ENCODE measurements around the gene TFAM.
"Not testable (repeated sequence)": the region's sequence is repeated elsewhere in the genome, so short reads cannot be mapped to it uniquely, and the experiment has no call there.

The TFAM gene

DNA sequence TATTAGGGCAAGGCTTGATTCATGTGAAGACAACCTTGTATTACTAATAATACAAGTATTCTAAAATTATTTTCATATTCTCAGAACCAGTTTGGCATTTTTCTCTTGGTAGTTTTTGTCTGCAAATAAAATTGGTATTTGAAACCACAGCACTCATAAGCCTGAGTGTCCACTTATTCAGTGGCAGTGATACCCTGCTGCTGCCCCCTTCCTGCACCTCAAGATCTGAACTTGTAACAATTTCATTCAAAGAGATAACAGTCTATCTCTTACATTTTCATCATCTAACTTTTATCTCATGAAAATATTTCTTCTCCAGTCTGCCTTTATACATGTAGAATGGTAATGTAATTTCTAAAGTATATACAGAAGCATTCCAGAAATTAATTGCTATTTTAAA lies 9.3 kb downstream of the TFAM start:
- Mint-ChIP-seq H3K9me3 (no peaks in the 10 kb centered on the region), H3K27me3 (ENCODE audit: low read depth) (no peaks in the 10 kb centered on the region), H3K27ac (no peak overlapping the region), H3K4me1 (ENCODE audit: low read depth) (peaks cover 9% of the 10 kb centered on the region), H3K36me3 (ENCODE audit: low read depth) (peaks cover 51% of the 10 kb centered on the region), H3K4me3 (no peak overlapping the region)
- DNase-seq (ENCODE audit: low spot score) = no peak

DNA sequence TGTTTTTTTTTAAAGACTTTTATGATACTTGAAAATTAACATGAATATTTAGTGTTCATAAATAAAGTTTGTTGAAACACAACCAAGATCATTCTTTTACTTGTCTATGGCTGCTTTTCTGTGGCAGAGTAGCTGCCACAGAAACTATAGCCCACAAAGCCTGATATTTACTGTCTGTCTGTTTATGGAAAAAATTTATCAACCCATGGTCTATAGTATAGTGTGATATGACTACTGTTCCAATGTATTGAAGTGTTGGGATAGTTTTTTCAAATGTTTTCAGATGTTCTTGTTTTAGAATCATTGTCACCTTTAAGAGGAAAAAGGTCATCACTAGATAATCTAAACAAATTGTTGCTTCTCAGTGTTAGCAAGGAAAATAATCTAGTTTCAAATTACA lies 10.8 kb downstream of the TFAM start:
- Mint-ChIP-seq H3K9me3 (no peaks in the 10 kb centered on the region), H3K27ac (no peak overlapping the region), H3K4me1 (ENCODE audit: low read depth) (peaks cover 5% of the 10 kb centered on the region), H3K36me3 (ENCODE audit: low read depth) (peaks cover 47% of the 10 kb centered on the region), H3K27me3 (ENCODE audit: low read depth) (no peaks in the 10 kb centered on the region), H3K4me3 (no peak overlapping the region)
- DNase-seq (ENCODE audit: low spot score) = no peak

DNA sequence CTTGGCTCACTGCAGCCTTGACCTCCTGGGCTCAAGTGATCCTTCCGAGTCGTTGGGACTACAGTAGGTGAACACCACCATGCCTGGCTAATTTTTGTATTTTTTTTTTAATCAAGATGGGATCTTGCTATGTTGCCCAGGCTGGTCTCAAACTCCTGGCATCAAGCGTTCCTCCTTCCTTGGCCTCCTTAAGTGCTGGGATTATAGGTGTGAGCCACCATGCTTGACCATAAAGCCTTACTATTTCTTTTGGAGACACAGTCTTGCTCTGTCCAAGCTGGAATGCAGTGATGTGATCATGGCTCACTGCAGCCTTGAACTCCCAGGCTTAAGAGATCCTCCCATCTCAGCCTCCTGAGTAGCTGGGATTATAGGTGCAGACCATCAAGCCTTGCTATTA lies 12.6 kb downstream of the TFAM start:
- peaks cover 33% of the 10 kb centered on the region for H3K36me3 Mint-ChIP-seq (ENCODE audit: low read depth)
- no peak overlapping the region for H3K4me3 Mint-ChIP-seq
- no peaks in the 10 kb centered on the region for H3K27me3 Mint-ChIP-seq (ENCODE audit: low read depth)
- H3K9me3 Mint-ChIP-seq = no peaks in the 10 kb centered on the region
- H3K4me1 Mint-ChIP-seq (ENCODE audit: low read depth) = no peaks in the 10 kb centered on the region
- H3K27ac Mint-ChIP-seq = no peak overlapping the region
- no peak for DNase-seq (ENCODE audit: low spot score)

- H3K36me3 Mint-ChIP-seq (ENCODE audit: low read depth) = peaks cover 23% of the 10 kb centered on the region
- no peak for DNase-seq (ENCODE audit: low spot score)
- no peaks in the 10 kb centered on the region for H3K27me3 Mint-ChIP-seq (ENCODE audit: low read depth)
- H3K4me1 Mint-ChIP-seq (ENCODE audit: low read depth) = no peaks in the 10 kb centered on the region
- H3K9me3 Mint-ChIP-seq = no peaks in the 10 kb centered on the region
- H3K27ac Mint-ChIP-seq = no peak overlapping the region
- H3K4me3 Mint-ChIP-seq = no peak overlapping the region
Observed at GRCh38 chr10:58399410-58399809, 14.2 kb downstream of the TFAM start.

DNA sequence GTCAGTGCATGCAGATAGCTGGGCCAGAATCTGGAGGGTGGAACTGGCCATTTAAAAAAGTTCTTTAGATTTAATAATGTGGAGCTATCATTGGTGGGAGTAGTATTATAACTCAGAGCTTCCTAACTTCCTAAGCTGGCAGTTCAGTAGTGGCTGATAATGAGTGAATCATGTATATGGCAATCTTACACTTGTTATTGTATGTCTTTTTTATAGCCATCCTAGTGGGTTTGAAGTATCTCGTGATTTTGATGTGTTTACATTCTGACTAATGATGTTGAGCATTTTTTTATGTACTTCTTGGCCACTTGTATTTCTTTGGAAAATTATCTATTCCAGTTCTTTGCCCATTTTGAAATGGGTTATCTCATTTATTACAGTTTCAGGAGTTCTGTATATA lies 15.4 kb downstream of the TFAM start:
- Mint-ChIP-seq H3K4me1 (ENCODE audit: low read depth) (no peaks in the 10 kb centered on the region), H3K27ac (no peak overlapping the region), H3K36me3 (ENCODE audit: low read depth) (peaks cover 15% of the 10 kb centered on the region), H3K9me3 (no peaks in the 10 kb centered on the region), H3K27me3 (ENCODE audit: low read depth) (no peaks in the 10 kb centered on the region), H3K4me3 (no peak overlapping the region)
- no peak for DNase-seq (ENCODE audit: low spot score)

- Mint-ChIP-seq H3K4me3 (no peak overlapping the region), H3K9me3 (no peaks in the 10 kb centered on the region), H3K36me3 (ENCODE audit: low read depth) (peaks cover 4% of the 10 kb centered on the region), H3K27me3 (ENCODE audit: low read depth) (no peaks in the 10 kb centered on the region), H3K4me1 (ENCODE audit: low read depth) (no peaks in the 10 kb centered on the region), H3K27ac (no peak overlapping the region)
- no peak for DNase-seq (ENCODE audit: low spot score)
Observed at GRCh38 chr10:58404001-58404400, 18.8 kb downstream of the TFAM start.

DNA sequence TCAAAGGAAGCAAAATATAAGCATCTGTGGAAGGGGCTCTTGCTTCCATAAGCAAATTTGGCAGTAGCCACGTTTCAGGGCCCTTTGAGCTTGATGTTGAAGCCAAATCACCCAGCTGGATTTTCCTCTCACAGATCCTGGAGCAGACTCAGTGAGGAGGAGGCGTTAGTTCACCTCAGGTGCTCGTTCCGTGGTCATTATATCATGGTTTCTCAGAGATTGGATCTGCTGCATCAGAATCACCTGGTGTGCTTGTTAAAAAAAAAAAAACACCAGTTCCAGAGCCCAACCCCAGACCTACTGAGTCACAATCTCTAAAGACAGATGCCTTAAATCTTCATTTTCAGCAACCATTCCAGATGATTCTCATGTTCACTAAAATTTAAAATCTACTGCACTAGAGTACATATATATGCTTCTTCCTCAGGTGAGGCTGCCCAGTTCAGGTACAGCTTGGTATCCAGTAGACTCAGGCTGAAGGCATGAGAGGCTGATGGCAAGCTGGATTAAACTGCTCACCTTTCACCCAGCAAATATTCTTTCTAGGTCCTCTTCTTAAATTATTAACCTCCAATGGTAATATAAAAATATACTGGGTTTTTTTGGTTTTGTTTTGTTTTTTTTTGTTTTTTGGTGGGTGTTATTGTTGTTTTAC lies 24.9 kb downstream of the TFAM start:
- no peaks in the 10 kb centered on the region for H3K9me3 Mint-ChIP-seq
- H3K36me3 Mint-ChIP-seq (ENCODE audit: low read depth) = no peaks in the 10 kb centered on the region
- H3K27ac Mint-ChIP-seq = no peak overlapping the region
- DNase-seq (ENCODE audit: low spot score) = no peak
- H3K4me3 Mint-ChIP-seq = no peak overlapping the region
- no peaks in the 10 kb centered on the region for H3K4me1 Mint-ChIP-seq (ENCODE audit: low read depth)
- peaks cover 3% of the 10 kb centered on the region for H3K27me3 Mint-ChIP-seq (ENCODE audit: low read depth)

- H3K9me3 Mint-ChIP-seq = no peaks in the 10 kb centered on the region
- H3K27me3 Mint-ChIP-seq (ENCODE audit: low read depth) = peaks cover 3% of the 10 kb centered on the region
- H3K4me1 Mint-ChIP-seq (ENCODE audit: low read depth) = no peaks in the 10 kb centered on the region
- no peak overlapping the region for H3K27ac Mint-ChIP-seq
- no peaks in the 10 kb centered on the region for H3K36me3 Mint-ChIP-seq (ENCODE audit: low read depth)
- no peak overlapping the region for H3K4me3 Mint-ChIP-seq
- DNase-seq (ENCODE audit: low spot score) = no peak
Observed at GRCh38 chr10:58412502-58412961, 27.3 kb downstream of the TFAM start.

- no peaks in the 10 kb centered on the region for H3K36me3 Mint-ChIP-seq (ENCODE audit: low read depth)
- H3K4me1 Mint-ChIP-seq (ENCODE audit: low read depth) = no peaks in the 10 kb centered on the region
Observed at GRCh38 chr10:58414270-58415041, 29.2 kb downstream of the TFAM start.

DNA sequence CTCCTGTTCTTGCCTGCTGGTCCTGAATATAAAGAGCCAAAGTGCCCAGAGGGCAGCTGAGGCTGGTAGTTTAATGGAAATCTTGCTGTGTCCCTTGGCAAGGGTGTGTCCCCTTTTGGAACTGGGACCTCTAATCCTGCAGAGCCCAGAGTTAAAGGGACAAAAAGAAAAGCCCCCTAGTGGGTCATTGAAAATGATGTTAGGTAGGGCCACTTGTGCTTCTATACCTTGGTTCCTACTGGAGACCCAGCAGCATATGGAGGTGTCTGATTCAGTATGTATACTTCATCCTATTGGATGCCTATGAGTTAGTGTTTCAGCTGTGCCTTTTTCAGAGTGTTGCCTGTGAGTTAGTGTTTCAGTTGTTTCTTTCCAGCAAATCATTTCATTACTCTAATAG lies 30.5 kb downstream of the TFAM start:
- no peak for DNase-seq (ENCODE audit: low spot score)
- H3K4me1 Mint-ChIP-seq (ENCODE audit: low read depth) = no peaks in the 10 kb centered on the region
- H3K27ac Mint-ChIP-seq = no peak overlapping the region
- no peaks in the 10 kb centered on the region for H3K9me3 Mint-ChIP-seq
- H3K4me3 Mint-ChIP-seq = no peak overlapping the region
- no peaks in the 10 kb centered on the region for H3K36me3 Mint-ChIP-seq (ENCODE audit: low read depth)
- peaks cover 3% of the 10 kb centered on the region for H3K27me3 Mint-ChIP-seq (ENCODE audit: low read depth)

More at GRCh38 chr10:58414270-58415041, 29.2 kb downstream of the TFAM start:
- Mint-ChIP-seq H3K27me3 (ENCODE audit: low read depth) (peaks cover 3% of the 10 kb centered on the region), H3K27ac (no peak overlapping the region), H3K9me3 (no peaks in the 10 kb centered on the region), H3K4me3 (no peak overlapping the region)
- DNase-seq (ENCODE audit: low spot score) = no peak

GRCh38 chr10:58417902-58418301 lies 32.7 kb downstream of the TFAM start:
- not testable (repeated sequence) for H3K9me3 Mint-ChIP-seq; H3K4me3 Mint-ChIP-seq; DNase-seq (ENCODE audit: low spot score); H3K4me1 Mint-ChIP-seq (ENCODE audit: low read depth); H3K27me3 Mint-ChIP-seq (ENCODE audit: low read depth); H3K27ac Mint-ChIP-seq; H3K36me3 Mint-ChIP-seq (ENCODE audit: low read depth)

DNA sequence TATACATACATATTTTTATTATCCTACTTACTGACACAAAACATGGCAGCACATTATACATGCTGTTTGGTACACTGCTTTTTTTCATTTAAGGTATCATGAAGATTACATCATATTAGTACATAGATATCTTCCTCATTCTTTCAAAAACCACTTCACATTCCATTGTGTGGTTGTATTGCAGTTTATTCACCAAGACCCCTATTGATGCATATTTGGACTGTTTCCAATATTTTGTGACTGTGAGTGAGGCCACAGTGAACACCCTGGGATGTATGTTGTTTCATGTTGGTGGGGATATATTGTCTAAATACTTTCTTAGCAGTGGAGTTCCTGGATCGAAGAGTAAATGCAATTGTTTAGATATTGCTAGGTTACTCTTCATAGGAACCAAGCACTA lies 39.0 kb downstream of the TFAM start:
- no peak overlapping the region for H3K4me3 Mint-ChIP-seq
- no peaks in the 10 kb centered on the region for H3K4me1 Mint-ChIP-seq (ENCODE audit: low read depth)
- no peak overlapping the region for H3K27ac Mint-ChIP-seq
- H3K36me3 Mint-ChIP-seq (ENCODE audit: low read depth) = no peaks in the 10 kb centered on the region
- no peaks in the 10 kb centered on the region for H3K27me3 Mint-ChIP-seq (ENCODE audit: low read depth)
- H3K9me3 Mint-ChIP-seq = no peaks in the 10 kb centered on the region
- DNase-seq (ENCODE audit: low spot score) = no peak

DNA sequence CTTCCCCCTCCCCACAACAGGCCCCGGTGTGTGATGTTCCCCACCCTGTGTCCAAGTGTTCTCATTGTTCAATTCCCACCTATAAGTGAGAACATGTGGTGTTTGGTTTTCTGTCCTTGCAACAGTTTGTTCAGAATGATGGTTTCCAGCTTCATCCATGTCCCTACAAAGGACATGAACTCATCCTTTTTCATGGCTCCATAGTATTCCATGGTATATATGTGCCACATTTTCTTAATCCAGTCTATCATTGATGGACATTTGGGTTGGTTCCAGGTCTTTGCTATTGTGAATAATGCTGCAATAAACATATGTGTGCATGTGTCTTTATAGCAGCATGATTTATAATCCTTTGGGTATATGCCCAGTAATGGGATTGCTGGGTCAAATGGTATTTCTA lies 43.2 kb downstream of the TFAM start:
- H3K27ac Mint-ChIP-seq; H3K9me3 Mint-ChIP-seq; H3K4me3 Mint-ChIP-seq; H3K4me1 Mint-ChIP-seq (ENCODE audit: low read depth); H3K36me3 Mint-ChIP-seq (ENCODE audit: low read depth); DNase-seq (ENCODE audit: low spot score); H3K27me3 Mint-ChIP-seq (ENCODE audit: low read depth): not testable (repeated sequence)

DNA sequence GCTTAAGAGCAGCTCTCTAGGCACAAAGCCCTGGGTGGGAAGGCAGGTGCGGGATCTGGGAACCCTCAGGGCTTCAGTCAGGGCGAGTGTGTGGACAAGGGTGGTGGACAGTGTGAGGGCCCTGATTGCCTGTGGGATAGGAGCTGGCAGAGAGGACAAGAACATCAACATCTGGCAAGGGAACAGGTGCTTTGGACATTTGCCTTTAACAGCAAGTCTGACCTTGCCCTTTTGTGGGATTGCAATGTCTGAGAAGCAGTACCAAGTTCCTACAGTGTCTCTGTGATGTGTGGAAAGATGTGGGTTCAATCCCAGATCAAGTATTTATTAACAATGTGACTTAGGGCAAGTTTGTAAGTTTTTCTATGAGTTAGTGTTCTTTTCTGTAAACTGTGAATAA lies 46.7 kb downstream of the TFAM start:
- H3K4me3 Mint-ChIP-seq = no peak overlapping the region
- peaks cover 3% of the 10 kb centered on the region for H3K27me3 Mint-ChIP-seq (ENCODE audit: low read depth)
- no peaks in the 10 kb centered on the region for H3K9me3 Mint-ChIP-seq
- no peak overlapping the region for H3K27ac Mint-ChIP-seq
- H3K36me3 Mint-ChIP-seq (ENCODE audit: low read depth) = no peaks in the 10 kb centered on the region
- H3K4me1 Mint-ChIP-seq (ENCODE audit: low read depth) = peaks cover 10% of the 10 kb centered on the region
- DNase-seq (ENCODE audit: low spot score) = no peak

DNA sequence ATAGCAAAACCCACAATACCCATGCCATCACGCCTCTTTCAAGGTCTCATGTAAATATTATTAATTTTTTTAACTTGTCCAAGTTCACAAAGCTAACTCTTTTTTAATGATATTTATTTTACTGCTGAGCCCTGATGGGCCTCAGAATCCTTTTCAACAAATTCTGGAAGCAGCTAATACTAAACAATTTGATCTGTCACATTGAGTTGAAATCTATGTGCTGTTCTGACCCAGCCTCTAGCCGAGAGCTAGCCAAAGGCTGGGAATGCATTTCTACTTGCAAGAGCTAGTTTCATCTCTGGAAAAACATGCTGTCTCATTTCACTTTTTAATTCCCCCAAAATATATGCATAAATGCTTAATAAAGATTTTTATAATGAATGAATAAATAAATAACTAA lies 47.9 kb downstream of the TFAM start:
- Mint-ChIP-seq H3K36me3 (ENCODE audit: low read depth) (no peaks in the 10 kb centered on the region), H3K9me3 (no peaks in the 10 kb centered on the region), H3K4me3 (no peak overlapping the region), H3K27ac (no peak overlapping the region), H3K27me3 (ENCODE audit: low read depth) (peaks cover 3% of the 10 kb centered on the region), H3K4me1 (ENCODE audit: low read depth) (peaks cover 10% of the 10 kb centered on the region)
- DNase-seq (ENCODE audit: low spot score) = no peak

Measured in T-helper 2 cell treated with Interferon-gamma antibody and Interleukin-4, amounts not matched to agents 5 μg/mL and 100 μg/mL, for 36 hours (primary cell).